ENCODE results near the gene FIGNL2.
"Not testable (repeated sequence)": the region's sequence is repeated elsewhere in the genome, so short reads cannot be mapped to it uniquely, and the experiment has no call there.

FIGNL2 gene

GRCh38 chr12:51836041-51836826, 12.3 kb downstream of the FIGNL2 start:
- no peak overlapping the region for H3K4me3 ChIP-seq (replicated peaks in 1 of 2; ENCODE audit: low read depth in 2 of 2, low read length in 2 of 2)
- DNase-seq (ENCODE audit: low read depth in 2 of 2): no peak
- no peak for TF ChIP-seq CTCF (IDR thresholded peaks at IDR 0.05; ENCODE audit: low read depth, low read length)

GRCh38 chr12:51834411-51834810, 14.1 kb downstream of the FIGNL2 start:
- DNase-seq (ENCODE audit: low read depth in 2 of 2): no peak
- TF ChIP-seq CTCF (IDR thresholded peaks at IDR 0.05; ENCODE audit: low read depth, low read length): no peak
- no peak overlapping the region for H3K4me3 ChIP-seq (replicated peaks in 1 of 2; ENCODE audit: low read depth in 2 of 2, low read length in 2 of 2)

GRCh38 chr12:51833448-51834227, 14.9 kb downstream of the FIGNL2 start:
- no peak for TF ChIP-seq CTCF (IDR thresholded peaks at IDR 0.05; ENCODE audit: low read depth, low read length)
- no peak overlapping the region for H3K4me3 ChIP-seq (replicated peaks in 1 of 2; ENCODE audit: low read depth in 2 of 2, low read length in 2 of 2)

GRCh38 chr12:51832354-51833107, 16.0 kb downstream of the FIGNL2 start:
- H3K4me3 ChIP-seq (replicated peaks in 1 of 2; ENCODE audit: low read depth in 2 of 2, low read length in 2 of 2): no peak overlapping the region
- no peak for TF ChIP-seq CTCF (IDR thresholded peaks at IDR 0.05; ENCODE audit: low read depth, low read length)
- DNase-seq (ENCODE audit: low read depth in 2 of 2): no peak

More at GRCh38 chr12:51833448-51834227, 14.9 kb downstream of the FIGNL2 start:
- no peak for DNase-seq (ENCODE audit: low read depth in 2 of 2)

- not testable (repeated sequence) for DNase-seq (ENCODE audit: low read depth in 2 of 2); H3K4me3 ChIP-seq (replicated peaks in 1 of 2; ENCODE audit: low read depth in 2 of 2, low read length in 2 of 2)
These were observed 16.7 kb downstream of the FIGNL2 start for GRCh38 chr12:51831817-51832216.

GRCh38 chr12:51829641-51830040, 18.9 kb downstream of the FIGNL2 start:
- DNase-seq (ENCODE audit: low read depth in 2 of 2): no peak
- no peak overlapping the region for H3K4me3 ChIP-seq (replicated peaks in 1 of 2; ENCODE audit: low read depth in 2 of 2, low read length in 2 of 2)
- no peak for TF ChIP-seq CTCF (IDR thresholded peaks at IDR 0.05; ENCODE audit: low read depth, low read length)

Measured in cardiac fibroblast (primary cell).